Endothelial cell of umbilical vein (primary cell): Measurements from ENCODE around the gene NEU3. TPM values are rescaled to one million over a fixed set of nuclear protein-coding genes. Genes with fewer than 3 reads are reported as not detected.

Experiments
- BruUV-seq: library from RNA; stranded (reverse); fragments of 400-500 nt; replicated peaks from 2 replicates; lab custom pipeline; 2021; lab: Mats Ljungman, UMichigan
- CTCF ChIA-PET: fragments of 300-600, 350-600 bp; sonication (Branson Sonifier 250); formaldehyde crosslinking; loops from one replicate; lab custom pipeline; 2021; ENCODE audit warnings: antibody characterized with exemption, inconsistent platforms; lab: Charles Lee
- POLR2A ChIA-PET: fragments of 300-600, 350-600 bp; sonication (Branson Sonifier 250); formaldehyde crosslinking; loops from one replicate; lab custom pipeline; 2021; ENCODE audit warnings: antibody characterized with exemption, inconsistent platforms; lab: Charles Lee
- DNase-seq: peaks from one replicate; pipeline ENCODE4 v3.0.0-alpha.2; 2011; ENCODE audit warnings: low read depth, low spot score
- FAIRE-seq: peaks from 2 replicates; lab custom pipeline; 2011; peaks lifted over from hg19 to GRCh38; lab: Jason Lieb, UNC
- H2AFZ ChIP-seq: 2 replicates; pipeline ENCODE4 v1.6.0; 2012; ENCODE audit warnings: low read depth, low read length, control low read depth, inconsistent platforms
- H3K27ac ChIP-seq: 2 replicates; pipeline ENCODE4 v1.5.1; 2011; ENCODE audit warnings: low read depth, mild to moderate bottlenecking, control low read depth, low read length, moderate library complexity; ENCODE audit not compliant: insufficient read depth
- H3K27me3 ChIP-seq, 2 experiments: 2 replicates each; pipeline versions ENCODE4 v1.6.0 to v1.6.1; 2011; ENCODE audit warnings: low read length in 2 of 2, mixed read lengths in 1 of 2; ENCODE audit not compliant: control insufficient read depth in 2 of 2, insufficient read depth in 2 of 2
- H3K36me3 ChIP-seq, 2 experiments: 2 replicates in 1 of 2; 3 replicates in 1 of 2; pipeline ENCODE4 v1.5.1; 2011; ENCODE audit warnings: low read length in 2 of 2, mild to moderate bottlenecking in 1 of 2, moderate library complexity in 1 of 2; ENCODE audit not compliant: control insufficient read depth in 2 of 2, insufficient read depth in 2 of 2; ENCODE audit errors: extremely low read depth in 1 of 2
- H3K4me1 ChIP-seq: 3 replicates; pipeline ENCODE4 v1.5.1; 2011; ENCODE audit warnings: mild to moderate bottlenecking, low read length; ENCODE audit not compliant: control insufficient read depth, insufficient read depth; ENCODE audit errors: extremely low read depth
- H3K4me2 ChIP-seq: 2 replicates; pipeline ENCODE4 v1.6.1; 2011; ENCODE audit warnings: low read length, control low read depth, mixed read lengths; ENCODE audit not compliant: insufficient read depth
- H3K4me3 ChIP-seq, 3 experiments: fragments of 200-600 bp in 1 of 3; sonication (generic), shearing (Covaris generic) in 1 of 3; replicated peaks in 1 of 3; 2 replicates each; pipeline ENCODE4 v1.5.1; 2011 to 2016; ENCODE audit warnings: control low read depth in 3 of 3, low read length in 3 of 3, mild to moderate bottlenecking in 2 of 3, inconsistent platforms in 1 of 3, low read depth in 1 of 3, moderate library complexity in 1 of 3; ENCODE audit not compliant: insufficient read depth in 1 of 3
- H3K79me2 ChIP-seq: 2 replicates; pipeline ENCODE4 v1.6.0; 2012; ENCODE audit warnings: low read length, inconsistent platforms; ENCODE audit not compliant: control insufficient read depth, insufficient read depth
- H3K9ac ChIP-seq: replicated peaks from 2 replicates; pipeline ENCODE3; 2011; ENCODE audit warnings: low read length, control low read depth; ENCODE audit not compliant: insufficient read depth; ENCODE audit errors: extremely low read depth
- H3K9me1 ChIP-seq: replicated peaks from 3 replicates; pipeline ENCODE4 v1.6.0; 2011; ENCODE audit warnings: mild to moderate bottlenecking, low read length; ENCODE audit not compliant: control insufficient read depth, insufficient read depth; ENCODE audit errors: extremely low read depth
- H3K9me3 ChIP-seq: replicated peaks from 2 replicates; pipeline ENCODE4 v1.5.1; 2012; ENCODE audit warnings: low read length, inconsistent platforms; ENCODE audit not compliant: control insufficient read depth, insufficient read depth
- H4K20me1 ChIP-seq: replicated peaks from 2 replicates; pipeline ENCODE3; 2011; ENCODE audit warnings: mild to moderate bottlenecking, low read length; ENCODE audit not compliant: control insufficient read depth, insufficient read depth; ENCODE audit errors: extremely low read depth
- CTCF ChIP-seq, 2 donors: IDR thresholded peaks; 1 replicate in 1 of 2; 2 replicates in 1 of 2; pipeline ENCODE4 v1.5.1; 2011; ENCODE audit warnings: low read length in 2 of 2, mild to moderate bottlenecking in 2 of 2, moderate library complexity in 2 of 2, control low read depth in 1 of 2, inconsistent platforms in 1 of 2, low read depth in 1 of 2; ENCODE audit not compliant: insufficient read depth in 1 of 2; ENCODE audit errors: extremely low read depth in 1 of 2
- EZH2 ChIP-seq: IDR thresholded peaks from 2 replicates; pipeline ENCODE4 v1.6.1; 2012; ENCODE audit warnings: borderline replicate concordance, low read depth, mild to moderate bottlenecking, moderate library complexity, low read length, inconsistent platforms; ENCODE audit not compliant: severe bottlenecking
- FOS ChIP-seq: IDR thresholded peaks from 2 replicates; pipeline ENCODE4 v1.6.1; 2011; ENCODE audit warnings: mild to moderate bottlenecking, low read length, moderate library complexity, borderline replicate concordance; ENCODE audit not compliant: insufficient read depth
- GATA2 ChIP-seq: IDR thresholded peaks from 2 replicates; pipeline ENCODE4 v1.7.0; 2011; ENCODE audit warnings: low read depth, mild to moderate bottlenecking, moderate library complexity, mixed read lengths, low read length; ENCODE audit not compliant: insufficient read length, insufficient read depth
- JUN ChIP-seq: IDR thresholded peaks from 2 replicates; pipeline ENCODE4 v1.6.1; 2011; ENCODE audit warnings: borderline replicate concordance, low read depth; ENCODE audit not compliant: insufficient read length, insufficient read depth
- MAX ChIP-seq: IDR thresholded peaks from 2 replicates; pipeline ENCODE4 v1.6.1; 2011; ENCODE audit not compliant: insufficient read depth, insufficient read length
- MYC ChIP-seq: IDR thresholded peaks from one replicate; pipeline ENCODE4 v1.6.1; 2011; ENCODE audit warnings: mild to moderate bottlenecking, low read depth, low read length
- POLR2A ChIP-seq: IDR thresholded peaks from 2 replicates; pipeline ENCODE4 v1.6.1; 2012; ENCODE audit warnings: low read depth, mild to moderate bottlenecking, control low read depth, low read length
- POLR2AphosphoS5 ChIP-seq: IDR thresholded peaks from 2 replicates; pipeline ENCODE4 v1.6.1; 2012; ENCODE audit warnings: low read depth, mild to moderate bottlenecking, control low read depth, low read length, moderate library complexity; ENCODE audit not compliant: insufficient read depth
- dilution Hi-C: fragments of 300-500 bp; cut with MboI; formaldehyde crosslinking; loops from one replicate; pipeline ENCODE4 v1.15.0; 2019; ENCODE audit warnings: low sequenced_read_pairs; ENCODE audit not compliant: extremely low pct_ligation_motif_present
- intact Hi-C: fragments of 100-400 bp; cut with micrococcal nuclease; formaldehyde crosslinking; loops from one replicate; pipeline ENCODE4 v1.10.0; 2022
- polyA plus RNA-seq, 4 experiments: library from polyadenylated mRNA; depleted of rRNA in 3 of 4; stranded (reverse) in 3 of 4; unstranded in 1 of 4; fragments of >200 nt; gene quantifications; 2 replicates each; pipeline versions ENCODE4 v1.2.1 to v1.2.3, GENCODE V29; 2011 to 2012; ENCODE audit warnings: missing spikeins in 1 of 4
- total RNA-seq: library from RNA; stranded (reverse); gene quantifications from 2 replicates; pipeline ENCODE4 v1.2.3, GENCODE V29; 2021

The NEU3 gene
- total and polyA plus RNA-seq, 2 donors (not counting 3 experiments of a cell fraction or from before 2014, with no cell fraction given) = 5.9 to 7.0 TPM

GRCh38 chr11:75001686-75002085, 13.0 kb downstream of the NEU3 start:
- Histone ChIP-seq H3K36me3 (peaks cover 0 to 11% of the 10 kb centered on the region in 2 experiments), H2AFZ (no peak overlapping the region), H3K79me2 (no peaks in the 10 kb centered on the region), H3K9me3 (no peaks in the 10 kb centered on the region), H3K9ac (no peak overlapping the region), H3K4me1 (no peaks in the 10 kb centered on the region), H3K4me3 (no peak overlapping the region), H3K4me2 (no peak overlapping the region), H3K27me3 (no peaks in the 10 kb centered on the region), H3K27ac (no peak overlapping the region), H3K9me1 (no peaks in the 10 kb centered on the region), H4K20me1 (no peaks in the 10 kb centered on the region)
- POLR2A ChIA-PET = no interaction called here
- intact Hi-C loops (no loop called here), dilution Hi-C loops (loop anchor here (25.0 kb wide), 1 partner anchor 89 kb away; no protein-coding TSS in a partner anchor)
- BruUV-seq = no TSS peak
- FAIRE-seq (no peak), DNase-seq (no peak)
- TF ChIP-seq EZH2 = no peak
- no peak for TF ChIP-seq CTCF (IDR thresholded peaks at IDR 0.05; ENCODE audit: extremely low read depth in 1 of 2, insufficient read depth in 1 of 2, low read depth in 1 of 2, low read length in 2 of 2)
- TF ChIP-seq POLR2A = no peak
- TF ChIP-seq MYC = no peak
- no peak for TF ChIP-seq FOS
- TF ChIP-seq JUN = no peak
- no peak for TF ChIP-seq GATA2
- no peak for TF ChIP-seq MAX
- no peak for TF ChIP-seq POLR2AphosphoS5
- CTCF ChIA-PET = interaction anchor here (1.7 to 2.6 kb wide), 2 partner anchors 21 to 72 kb away, joined by 9 read pairs; no protein-coding TSS in a partner anchor
